Skeletal muscle satellite cell (primary cell): ENCODE measurements around the gene SPHK1.

ENCODE experiments used
- H3K27me3 ChIP-seq: 2 replicates; pipeline ENCODE4 v1.7.0; 2013; ENCODE audit warnings: low read length; ENCODE audit not compliant: control insufficient read depth, insufficient read depth
- H3K36me3 ChIP-seq: 2 replicates; pipeline ENCODE4 v1.7.0; 2013; ENCODE audit warnings: mild to moderate bottlenecking, control low read depth, low read length; ENCODE audit not compliant: insufficient read depth
- H3K4me1 ChIP-seq: 2 replicates; pipeline ENCODE4 v1.7.0; 2013; ENCODE audit warnings: low read length; ENCODE audit not compliant: control insufficient read depth, insufficient read depth
- H3K4me2 ChIP-seq: 2 replicates; pipeline ENCODE4 v1.7.0; 2013; ENCODE audit warnings: mild to moderate bottlenecking, low read length
- H3K4me3 ChIP-seq: 2 replicates; pipeline ENCODE4 v1.7.0; 2013; ENCODE audit warnings: low read length
- H3K9ac ChIP-seq: 2 replicates; pipeline ENCODE4 v1.7.0; 2013; ENCODE audit warnings: mild to moderate bottlenecking, low read depth, low read length, moderate library complexity
- H3K9me3 ChIP-seq: replicated peaks from 2 replicates; pipeline ENCODE4 v1.7.0; 2013; ENCODE audit warnings: mild to moderate bottlenecking, control low read depth, low read length

SPHK1 gene

GRCh38 chr17:76404256-76404655 lies 19.8 kb downstream of the SPHK1 start:
- Histone ChIP-seq H3K36me3 (peaks cover 42% of the 10 kb centered on the region), H3K4me3 (no peak overlapping the region)

GRCh38 chr17:76404976-76405563 lies 20.7 kb downstream of the SPHK1 start:
- Histone ChIP-seq H3K4me1 (peaks cover 6% of the 10 kb centered on the region), H3K9me3 (no peaks in the 10 kb centered on the region), H3K36me3 (peaks cover 42% of the 10 kb centered on the region), H3K4me2 (no peak overlapping the region), H3K27me3 (no peaks in the 10 kb centered on the region), H3K4me3 (no peak overlapping the region), H3K9ac (no peak overlapping the region)

More at GRCh38 chr17:76404256-76404655, 19.8 kb downstream of the SPHK1 start:
- Histone ChIP-seq H3K4me2 (no peak overlapping the region), H3K9me3 (no peaks in the 10 kb centered on the region), H3K27me3 (no peaks in the 10 kb centered on the region), H3K9ac (no peak overlapping the region), H3K4me1 (peaks cover 6% of the 10 kb centered on the region)

GRCh38 chr17:76405607-76405966 lies 21.2 kb downstream of the SPHK1 start:
- Histone ChIP-seq H3K4me2 (no peak overlapping the region), H3K9ac (no peak overlapping the region), H3K36me3 (peaks cover 45% of the 10 kb centered on the region), H3K27me3 (no peaks in the 10 kb centered on the region), H3K4me3 (no peak overlapping the region), H3K9me3 (no peaks in the 10 kb centered on the region), H3K4me1 (peaks cover 6% of the 10 kb centered on the region)

GRCh38 chr17:76405967-76406647 lies 21.7 kb downstream of the SPHK1 start:
- H3K4me3 ChIP-seq: no peak overlapping the region
- H3K4me2 ChIP-seq: no peak overlapping the region
- H3K36me3 ChIP-seq: peaks cover 40% of the 10 kb centered on the region
- H3K9me3 ChIP-seq: no peaks in the 10 kb centered on the region
- H3K4me1 ChIP-seq: peaks cover 6% of the 10 kb centered on the region
- no peak overlapping the region for H3K9ac ChIP-seq
- no peaks in the 10 kb centered on the region for H3K27me3 ChIP-seq

GRCh38 chr17:76407509-76407908 lies 23.1 kb downstream of the SPHK1 start:
- H3K4me1 ChIP-seq: peaks cover 6% of the 10 kb centered on the region
- H3K27me3 ChIP-seq: no peaks in the 10 kb centered on the region
- no peak overlapping the region for H3K4me3 ChIP-seq
- no peak overlapping the region for H3K4me2 ChIP-seq
- peaks cover 29% of the 10 kb centered on the region for H3K36me3 ChIP-seq
- H3K9me3 ChIP-seq: no peaks in the 10 kb centered on the region
- H3K9ac ChIP-seq: no peak overlapping the region

GRCh38 chr17:76408037-76408849 lies 23.8 kb downstream of the SPHK1 start:
- Histone ChIP-seq H3K4me1 (peaks cover 6% of the 10 kb centered on the region), H3K27me3 (no peaks in the 10 kb centered on the region), H3K36me3 (peaks cover 24% of the 10 kb centered on the region), H3K4me2 (no peak overlapping the region), H3K4me3 (no peak overlapping the region), H3K9ac (no peak overlapping the region), H3K9me3 (no peaks in the 10 kb centered on the region)

GRCh38 chr17:76410328-76410965 lies 26.0 kb downstream of the SPHK1 start:
- Histone ChIP-seq H3K27me3 (no peaks in the 10 kb centered on the region), H3K4me3 (no peak overlapping the region), H3K9ac (no peak overlapping the region), H3K4me1 (peaks cover 12% of the 10 kb centered on the region), H3K4me2 (no peak overlapping the region), H3K9me3 (no peaks in the 10 kb centered on the region), H3K36me3 (peaks cover 7% of the 10 kb centered on the region)

- H3K4me2 ChIP-seq: no peak overlapping the region
- no peaks in the 10 kb centered on the region for H3K9me3 ChIP-seq
- peaks cover 7% of the 10 kb centered on the region for H3K36me3 ChIP-seq
- H3K9ac ChIP-seq: no peak overlapping the region
- no peaks in the 10 kb centered on the region for H3K27me3 ChIP-seq
- peaks cover 12% of the 10 kb centered on the region for H3K4me1 ChIP-seq
- H3K4me3 ChIP-seq: no peak overlapping the region
Observed at GRCh38 chr17:76411247-76411646, 26.8 kb downstream of the SPHK1 start.

GRCh38 chr17:76414334-76415295 lies 30.2 kb downstream of the SPHK1 start:
- H3K4me1 ChIP-seq: peaks cover 6% of the 10 kb centered on the region
- H3K27me3 ChIP-seq: no peaks in the 10 kb centered on the region
- H3K4me2 ChIP-seq: no peak overlapping the region
- H3K4me3 ChIP-seq: no peak overlapping the region
- H3K9ac ChIP-seq: no peak overlapping the region
- peaks cover 7% of the 10 kb centered on the region for H3K36me3 ChIP-seq
- H3K9me3 ChIP-seq: no peaks in the 10 kb centered on the region

GRCh38 chr17:76415786-76416185 lies 31.4 kb downstream of the SPHK1 start:
- Histone ChIP-seq H3K27me3 (no peaks in the 10 kb centered on the region), H3K9ac (no peak overlapping the region), H3K4me1 (peaks cover 6% of the 10 kb centered on the region), H3K4me2 (no peak overlapping the region), H3K9me3 (no peaks in the 10 kb centered on the region), H3K36me3 (no peaks in the 10 kb centered on the region), H3K4me3 (no peak overlapping the region)
